Astrocyte (in vitro differentiated cells and primary cell): ENCODE results near the gene PEX16. TPM values are rescaled to one million over a fixed set of nuclear protein-coding genes. Genes with fewer than 3 reads are reported as not detected.

Experiments used
- DNase-seq: peaks from one replicate; pipeline ENCODE4 v3.0.0-alpha.2; 2010; ENCODE audit warnings: low read depth
- FAIRE-seq: peaks from 2 replicates; lab custom pipeline; 2011; peaks lifted over from hg19 to GRCh38; lab: Jason Lieb, UNC
- H2AFZ ChIP-seq: 2 replicates; pipeline ENCODE4 v1.6.0; 2012; ENCODE audit warnings: low read depth, low read length, inconsistent platforms
- H3K27ac ChIP-seq: 2 replicates; pipeline ENCODE4 v1.5.1; 2011; ENCODE audit warnings: low read depth, low read length, inconsistent platforms
- H3K27me3 ChIP-seq: 2 replicates; pipeline ENCODE4 v1.6.0; 2011; ENCODE audit warnings: low read length, inconsistent platforms; ENCODE audit not compliant: insufficient read depth
- H3K36me3 ChIP-seq: 2 replicates; pipeline ENCODE4 v1.5.1; 2011; ENCODE audit warnings: low read length, inconsistent platforms; ENCODE audit not compliant: insufficient read depth
- H3K4me1 ChIP-seq: 2 replicates; pipeline ENCODE4 v1.5.1; 2011; ENCODE audit warnings: low read length, inconsistent platforms; ENCODE audit not compliant: insufficient read depth
- H3K4me2 ChIP-seq: 2 replicates; pipeline ENCODE4 v1.6.0; 2012; ENCODE audit warnings: low read length, inconsistent platforms
- H3K4me3 ChIP-seq: 2 replicates; pipeline ENCODE4 v1.5.1; 2011; ENCODE audit warnings: low read depth, mild to moderate bottlenecking, low read length, inconsistent platforms; ENCODE audit not compliant: insufficient read depth
- H3K79me2 ChIP-seq: 2 replicates; pipeline ENCODE4 v1.6.0; 2012; ENCODE audit warnings: mild to moderate bottlenecking, low read length, inconsistent platforms; ENCODE audit not compliant: insufficient read depth
- H3K9ac ChIP-seq: 2 replicates; pipeline ENCODE4 v1.6.0; 2012; ENCODE audit warnings: mild to moderate bottlenecking, low read length, inconsistent platforms
- H3K9me3 ChIP-seq: 2 replicates; pipeline ENCODE4 v1.5.1; 2012; ENCODE audit warnings: low read depth, mild to moderate bottlenecking, low read length, inconsistent platforms; ENCODE audit not compliant: insufficient read depth
- H4K20me1 ChIP-seq: 2 replicates; pipeline ENCODE4 v1.6.0; 2012; ENCODE audit warnings: low read length, inconsistent platforms; ENCODE audit not compliant: insufficient read depth
- H3K27ac Mint-ChIP-seq: one replicate; pipeline ENCODE4 v1.8.0; 2021; ENCODE audit warnings: mild to moderate bottlenecking, mixed read lengths; ENCODE audit not compliant: unreplicated experiment
- H3K27me3 Mint-ChIP-seq: one replicate; pipeline ENCODE4 v1.8.0; 2021; ENCODE audit warnings: low read depth, mixed read lengths; ENCODE audit not compliant: unreplicated experiment
- H3K36me3 Mint-ChIP-seq: one replicate; pipeline ENCODE4 v1.8.0; 2021; ENCODE audit warnings: low read depth, mixed read lengths; ENCODE audit not compliant: unreplicated experiment
- H3K4me1 Mint-ChIP-seq: one replicate; pipeline ENCODE4 v1.8.0; 2021; ENCODE audit warnings: low read depth, mixed read lengths; ENCODE audit not compliant: unreplicated experiment
- H3K4me3 Mint-ChIP-seq: one replicate; pipeline ENCODE4 v1.8.0; 2021; ENCODE audit warnings: mild to moderate bottlenecking, moderate library complexity, mixed read lengths; ENCODE audit not compliant: unreplicated experiment
- H3K9me3 Mint-ChIP-seq: one replicate; pipeline ENCODE4 v1.8.0; 2021; ENCODE audit warnings: mild to moderate bottlenecking, mixed read lengths; ENCODE audit not compliant: unreplicated experiment
- CTCF ChIP-seq: IDR thresholded peaks from 2 replicates; pipeline ENCODE4 v1.5.1; 2011; ENCODE audit warnings: low read depth, mild to moderate bottlenecking, inconsistent platforms, low read length, moderate library complexity; ENCODE audit not compliant: insufficient read depth
- EZH2 ChIP-seq: IDR thresholded peaks from 2 replicates; pipeline ENCODE4 v1.6.1; 2012; ENCODE audit warnings: mild to moderate bottlenecking, low read length, inconsistent platforms; ENCODE audit not compliant: insufficient read depth
- total RNA-seq: library from RNA; stranded (reverse); gene quantifications from 2 replicates; pipeline ENCODE4 v1.2.1, GENCODE V29; 2021

PEX16 gene
- total RNA-seq, 1 donor from 2014 or later, result 25.9 TPM

GRCh38 chr11:45872651-45873356 is 44.9 kb downstream of the PEX16 start:
- Histone ChIP-seq H3K9me3 (no peaks in the 10 kb centered on the region), H3K9ac (peak overlapping the region; percentile 54), H3K79me2 (no peaks in the 10 kb centered on the region), H3K27ac (peak overlapping the region; percentile 80), H3K4me1 (peaks cover 12% of the 10 kb centered on the region), H3K4me2 (peak overlapping the region; percentile 48), H3K4me3 (no peak overlapping the region), H3K27me3 (no peaks in the 10 kb centered on the region), H2AFZ (peak overlapping the region; percentile 12), H4K20me1 (peaks cover 20% of the 10 kb centered on the region), H3K36me3 (peaks cover 28% of the 10 kb centered on the region)
- peak overlapping the region; percentile 72 for H3K27ac Mint-ChIP-seq
- H3K4me3 Mint-ChIP-seq, result no peak overlapping the region
- H3K36me3 Mint-ChIP-seq, result peaks cover 36% of the 10 kb centered on the region
- H3K9me3 Mint-ChIP-seq, result peaks cover 3% of the 10 kb centered on the region
- DNase-seq, result peak; percentile 93
- TF ChIP-seq EZH2 (no peak), CTCF (peak; percentile 81)
- no peaks in the 10 kb centered on the region for H3K27me3 Mint-ChIP-seq
- FAIRE-seq, result peak; percentile 69
- peaks cover 9% of the 10 kb centered on the region for H3K4me1 Mint-ChIP-seq

- FAIRE-seq, result no peak
- no peak overlapping the region for H3K27ac Mint-ChIP-seq
- no peak overlapping the region for H3K27ac ChIP-seq
- TF ChIP-seq EZH2 (no peak), CTCF (no peak)
- no peak for DNase-seq
- H3K4me3 ChIP-seq, result no peak overlapping the region
- H3K4me3 Mint-ChIP-seq, result no peak overlapping the region
- peaks cover 29% of the 10 kb centered on the region for H3K36me3 Mint-ChIP-seq
- peaks cover 9% of the 10 kb centered on the region for H3K4me1 Mint-ChIP-seq
- no peaks in the 10 kb centered on the region for H3K9me3 ChIP-seq
- H3K9ac ChIP-seq, result no peak overlapping the region
- H2AFZ ChIP-seq, result no peak overlapping the region
- no peaks in the 10 kb centered on the region for H3K27me3 ChIP-seq
- H3K27me3 Mint-ChIP-seq, result no peaks in the 10 kb centered on the region
- H3K4me1 ChIP-seq, result peaks cover 12% of the 10 kb centered on the region
- H3K36me3 ChIP-seq, result peaks cover 28% of the 10 kb centered on the region
- peaks cover 3% of the 10 kb centered on the region for H3K9me3 Mint-ChIP-seq
- H3K4me2 ChIP-seq, result no peak overlapping the region
- H3K79me2 ChIP-seq, result no peaks in the 10 kb centered on the region
- peaks cover 19% of the 10 kb centered on the region for H4K20me1 ChIP-seq
Observed at GRCh38 chr11:45871638-45872037, 46.0 kb downstream of the PEX16 start.

DNA sequence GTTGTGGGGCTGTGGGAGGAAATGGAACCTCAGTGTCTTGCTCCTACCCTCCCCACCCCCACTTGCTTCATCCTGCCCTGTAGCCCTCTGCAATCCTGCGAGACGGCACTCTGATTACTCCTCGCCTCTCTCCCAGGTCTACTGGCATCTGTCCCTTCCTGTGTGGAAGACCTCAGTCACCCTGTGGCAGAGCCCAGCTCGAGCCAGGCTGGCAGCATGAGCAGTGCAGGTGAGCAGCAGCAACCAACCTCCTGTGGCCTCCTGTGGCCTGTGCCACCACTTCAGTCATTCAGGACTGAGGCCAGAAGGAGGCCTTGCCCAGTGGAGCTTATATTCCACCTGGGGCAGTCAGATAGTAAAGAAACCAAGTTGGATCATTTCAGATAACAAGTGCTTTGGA is 47.0 kb downstream of the PEX16 start:
- Histone ChIP-seq H3K9me3 (no peaks in the 10 kb centered on the region), H3K4me3 (no peak overlapping the region), H3K79me2 (no peaks in the 10 kb centered on the region), H3K36me3 (peaks cover 28% of the 10 kb centered on the region), H3K4me1 (peaks cover 12% of the 10 kb centered on the region), H3K27ac (no peak overlapping the region), H3K4me2 (no peak overlapping the region), H2AFZ (no peak overlapping the region), H3K9ac (no peak overlapping the region), H3K27me3 (no peaks in the 10 kb centered on the region), H4K20me1 (peaks cover 22% of the 10 kb centered on the region)
- no peak for DNase-seq
- no peak for FAIRE-seq
- peaks cover 3% of the 10 kb centered on the region for H3K9me3 Mint-ChIP-seq
- TF ChIP-seq CTCF (no peak), EZH2 (no peak)
- H3K27me3 Mint-ChIP-seq, result no peaks in the 10 kb centered on the region
- H3K36me3 Mint-ChIP-seq, result peaks cover 32% of the 10 kb centered on the region
- H3K4me3 Mint-ChIP-seq, result no peak overlapping the region
- peaks cover 9% of the 10 kb centered on the region for H3K4me1 Mint-ChIP-seq
- H3K27ac Mint-ChIP-seq, result no peak overlapping the region
